HG02943 (cell line): ENCODE measurements around the gene CUL1.
"Not testable (repeated sequence)": the region's sequence is repeated elsewhere in the genome, so short reads cannot be mapped to it uniquely, and the experiment has no call there.

Experiments used
- ATAC-seq: cut with Tn5 transposase; IDR thresholded peaks from one replicate; pipeline ENCODE4 v1.9.1; 2021; ENCODE audit warnings: mild to moderate bottlenecking, low read depth, moderate library complexity; ENCODE audit not compliant: unreplicated experiment

CUL1 gene

GRCh38 chr7:148696787-148697186, 1.9 kb upstream of the CUL1 start:
- ATAC-seq = no peak

GRCh38 chr7:148697256-148698006, 1.3 kb upstream of the CUL1 start:
- no peak for ATAC-seq

GRCh38 chr7:148698007-148698396, 701 bp upstream of the CUL1 start:
- ATAC-seq = peak; percentile 18

- peak; percentile 39 for ATAC-seq
Measured at GRCh38 chr7:148699024-148699781, 500 bp downstream of the CUL1 start.

GRCh38 chr7:148699782-148700629, 1.3 kb downstream of the CUL1 start:
- peak; percentile 31 for ATAC-seq

- no peak for ATAC-seq
Measured at GRCh38 chr7:148700661-148701064, 2.0 kb downstream of the CUL1 start.

GRCh38 chr7:148701414-148701813, 2.7 kb downstream of the CUL1 start:
- ATAC-seq = no peak

- ATAC-seq = no peak
Measured at GRCh38 chr7:148702876-148703670, 4.4 kb downstream of the CUL1 start.

GRCh38 chr7:148703671-148703962, 4.9 kb downstream of the CUL1 start:
- ATAC-seq = not testable (repeated sequence)

GRCh38 chr7:148704189-148704588, 5.5 kb downstream of the CUL1 start:
- no peak for ATAC-seq

GRCh38 chr7:148704970-148705369, 6.3 kb downstream of the CUL1 start:
- ATAC-seq = no peak

GRCh38 chr7:148706368-148706767, 7.7 kb downstream of the CUL1 start:
- no peak for ATAC-seq

- ATAC-seq = no peak
Measured at GRCh38 chr7:148708026-148708885, 9.6 kb downstream of the CUL1 start.

- no peak for ATAC-seq
Measured at GRCh38 chr7:148709014-148709413, 10.3 kb downstream of the CUL1 start.

GRCh38 chr7:148710426-148710825, 11.7 kb downstream of the CUL1 start:
- ATAC-seq = not testable (repeated sequence)

- no peak for ATAC-seq
Measured at GRCh38 chr7:148711191-148712102, 12.7 kb downstream of the CUL1 start.

- ATAC-seq = no peak
Measured at GRCh38 chr7:148712678-148713329, 14.1 kb downstream of the CUL1 start.

GRCh38 chr7:148714498-148714897, 15.8 kb downstream of the CUL1 start:
- ATAC-seq = no peak
